Neuron (in vitro differentiated cells): ENCODE results near the gene SLC6A18.

Experiments
- H2AFZ ChIP-seq: one replicate; pipeline ENCODE4 v1.6.1; 2013; ENCODE audit warnings: low read depth, mild to moderate bottlenecking, inconsistent platforms, low read length, moderate library complexity
- H3K27me3 ChIP-seq: one replicate; pipeline ENCODE4 v1.6.1; 2013; ENCODE audit warnings: low read length; ENCODE audit not compliant: insufficient read depth
- H3K36me3 ChIP-seq: one replicate; pipeline ENCODE4 v1.6.1; 2013; ENCODE audit warnings: low read length; ENCODE audit not compliant: insufficient read depth
- H3K4me1 ChIP-seq: one replicate; pipeline ENCODE4 v1.6.1; 2013; ENCODE audit warnings: low read length; ENCODE audit not compliant: insufficient read depth
- H3K4me3 ChIP-seq: 2 replicates; pipeline ENCODE4 v1.5.1; 2013; ENCODE audit warnings: mild to moderate bottlenecking, low read length, moderate library complexity
- H3K9me3 ChIP-seq: one replicate; pipeline ENCODE4 v1.6.1; 2013; ENCODE audit warnings: low read length

Gene SLC6A18

DNA sequence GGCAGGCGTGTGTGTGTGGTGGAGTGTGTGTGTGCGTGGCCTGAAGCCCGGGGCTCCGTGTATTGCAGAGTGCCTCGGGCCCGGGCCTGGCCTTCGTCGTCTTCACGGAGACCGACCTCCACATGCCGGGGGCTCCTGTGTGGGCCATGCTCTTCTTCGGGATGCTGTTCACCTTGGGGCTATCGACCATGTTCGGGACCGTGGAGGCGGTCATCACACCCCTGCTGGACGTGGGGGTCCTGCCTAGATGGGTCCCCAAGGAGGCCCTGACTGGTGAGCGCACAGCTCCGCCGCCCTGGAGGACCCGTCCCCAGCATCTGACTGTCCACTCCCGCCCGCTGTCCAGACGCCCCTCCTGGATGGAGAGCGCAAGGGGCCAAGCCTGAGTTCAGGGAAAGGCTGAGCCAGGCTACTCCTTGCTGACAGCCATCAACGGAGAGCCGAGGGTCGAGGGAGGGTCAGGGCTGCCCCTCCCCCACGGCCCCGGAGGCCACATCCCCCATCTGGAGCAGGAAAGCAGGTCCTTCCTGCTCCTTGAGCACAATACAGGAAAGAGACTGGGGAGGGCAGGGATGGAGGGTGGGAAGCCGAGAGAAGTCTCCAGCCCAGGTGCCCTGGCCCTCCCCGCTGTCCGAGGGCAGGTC lies 18.4 kb downstream of the SLC6A18 start:
- no peaks in the 10 kb centered on the region for H3K36me3 ChIP-seq
- H3K4me3 ChIP-seq, result no peak overlapping the region
- no peaks in the 10 kb centered on the region for H3K4me1 ChIP-seq
- no peaks in the 10 kb centered on the region for H3K9me3 ChIP-seq
- H2AFZ ChIP-seq, result no peak overlapping the region
- H3K27me3 ChIP-seq, result peaks cover 18% of the 10 kb centered on the region

- Histone ChIP-seq H3K4me1 (no peaks in the 10 kb centered on the region), H3K36me3 (no peaks in the 10 kb centered on the region), H3K9me3 (no peaks in the 10 kb centered on the region), H3K27me3 (peaks cover 22% of the 10 kb centered on the region), H2AFZ (no peak overlapping the region), H3K4me3 (no peak overlapping the region)
These were observed 19.1 kb downstream of the SLC6A18 start for GRCh38 chr5:1244255-1244654.

DNA sequence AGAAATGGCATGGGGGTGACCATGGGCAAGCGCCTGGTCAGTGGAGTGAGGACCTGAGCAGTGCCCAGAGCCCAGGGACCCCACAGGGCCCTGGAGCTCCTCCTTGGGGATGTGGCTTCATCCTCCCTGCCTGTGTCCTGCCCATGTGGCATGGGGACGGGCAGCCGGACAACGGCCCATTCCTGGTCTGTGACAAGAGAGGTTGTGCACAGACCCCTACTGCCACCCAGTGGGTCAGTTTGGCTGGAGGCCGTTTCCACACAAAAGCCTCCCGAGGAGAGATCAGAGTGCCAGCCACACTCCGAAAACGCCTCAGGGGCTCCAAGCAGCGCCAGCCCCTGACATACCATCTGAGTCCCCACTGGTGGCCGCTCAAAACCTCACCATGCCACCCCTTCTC lies 19.8 kb downstream of the SLC6A18 start:
- peaks cover 30% of the 10 kb centered on the region for H3K27me3 ChIP-seq
- H3K9me3 ChIP-seq, result no peaks in the 10 kb centered on the region
- no peak overlapping the region for H3K4me3 ChIP-seq
- H3K4me1 ChIP-seq, result no peaks in the 10 kb centered on the region
- no peak overlapping the region for H2AFZ ChIP-seq
- no peaks in the 10 kb centered on the region for H3K36me3 ChIP-seq

DNA sequence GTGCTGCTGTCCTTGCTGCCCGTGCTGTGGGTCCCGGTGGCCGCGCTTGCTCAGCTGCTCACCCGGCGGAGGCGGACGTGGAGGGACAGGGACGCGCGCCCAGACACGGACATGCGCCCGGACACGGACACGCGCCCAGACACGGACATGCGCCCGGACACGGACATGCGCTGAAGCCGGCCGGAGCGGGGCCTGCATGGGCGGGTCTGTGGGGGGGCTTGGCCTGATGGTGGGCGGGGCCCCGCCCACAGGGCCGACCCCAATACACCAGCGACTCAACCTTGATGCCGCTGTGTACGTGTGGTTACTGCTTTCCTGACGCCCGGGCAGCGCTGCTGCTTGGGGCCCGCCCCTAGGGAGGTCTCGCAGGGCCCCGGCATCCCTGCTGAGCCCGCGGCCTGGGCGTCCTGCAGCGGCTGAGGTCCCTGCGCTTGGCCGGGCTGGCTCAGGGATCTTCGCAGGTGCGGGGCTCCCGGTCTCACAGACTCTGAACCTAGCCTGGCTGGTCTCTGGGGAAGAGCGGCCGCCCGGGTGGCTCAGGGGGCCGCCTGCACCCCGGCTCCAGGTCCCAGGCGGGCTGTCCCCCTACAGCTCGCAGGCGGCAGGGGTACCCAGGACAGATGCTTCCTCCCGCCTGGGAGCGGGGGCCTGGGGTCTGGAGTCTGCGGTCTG lies 20.9 kb downstream of the SLC6A18 start:
- Histone ChIP-seq H2AFZ (no peak overlapping the region), H3K4me3 (no peak overlapping the region), H3K36me3 (no peaks in the 10 kb centered on the region)

GRCh38 chr5:1246711-1247431 lies 21.7 kb downstream of the SLC6A18 start:
- Histone ChIP-seq H2AFZ (no peak overlapping the region), H3K36me3 (no peaks in the 10 kb centered on the region), H3K4me1 (no peaks in the 10 kb centered on the region), H3K9me3 (no peaks in the 10 kb centered on the region), H3K4me3 (no peak overlapping the region), H3K27me3 (peaks cover 32% of the 10 kb centered on the region)

More for the DNA sequence above, 20.9 kb downstream of the SLC6A18 start:
- peaks cover 36% of the 10 kb centered on the region for H3K27me3 ChIP-seq
- H3K4me1 ChIP-seq, result no peaks in the 10 kb centered on the region
- no peaks in the 10 kb centered on the region for H3K9me3 ChIP-seq

DNA sequence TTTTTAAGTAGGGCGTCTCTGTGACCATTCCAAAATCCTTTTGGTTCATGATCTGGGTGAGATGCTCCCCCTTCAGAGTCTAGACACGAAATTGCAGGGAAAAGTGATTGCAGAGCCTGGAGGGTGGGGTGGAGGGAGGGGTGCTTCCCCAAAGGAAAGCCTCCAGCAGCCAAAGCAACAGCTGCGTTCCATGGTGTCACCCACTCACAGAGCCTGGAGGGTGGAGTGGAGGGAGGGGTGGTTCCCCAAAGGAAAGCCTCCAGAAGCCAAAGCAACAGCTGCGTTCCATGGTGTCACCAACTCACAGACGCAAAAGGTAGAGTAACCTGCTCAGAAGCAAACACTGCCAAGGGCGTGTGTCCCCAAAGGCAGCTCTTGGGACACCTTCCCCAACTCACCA lies 22.6 kb downstream of the SLC6A18 start:
- Histone ChIP-seq H3K4me3 (no peak overlapping the region), H3K9me3 (no peaks in the 10 kb centered on the region), H3K27me3 (peaks cover 32% of the 10 kb centered on the region), H3K4me1 (no peaks in the 10 kb centered on the region), H3K36me3 (no peaks in the 10 kb centered on the region), H2AFZ (no peak overlapping the region)

GRCh38 chr5:1249366-1250280 lies 24.4 kb downstream of the SLC6A18 start:
- no peaks in the 10 kb centered on the region for H3K9me3 ChIP-seq
- no peak overlapping the region for H2AFZ ChIP-seq
- H3K36me3 ChIP-seq, result no peaks in the 10 kb centered on the region
- H3K4me1 ChIP-seq, result no peaks in the 10 kb centered on the region
- H3K4me3 ChIP-seq, result no peak overlapping the region
- peaks cover 31% of the 10 kb centered on the region for H3K27me3 ChIP-seq

DNA sequence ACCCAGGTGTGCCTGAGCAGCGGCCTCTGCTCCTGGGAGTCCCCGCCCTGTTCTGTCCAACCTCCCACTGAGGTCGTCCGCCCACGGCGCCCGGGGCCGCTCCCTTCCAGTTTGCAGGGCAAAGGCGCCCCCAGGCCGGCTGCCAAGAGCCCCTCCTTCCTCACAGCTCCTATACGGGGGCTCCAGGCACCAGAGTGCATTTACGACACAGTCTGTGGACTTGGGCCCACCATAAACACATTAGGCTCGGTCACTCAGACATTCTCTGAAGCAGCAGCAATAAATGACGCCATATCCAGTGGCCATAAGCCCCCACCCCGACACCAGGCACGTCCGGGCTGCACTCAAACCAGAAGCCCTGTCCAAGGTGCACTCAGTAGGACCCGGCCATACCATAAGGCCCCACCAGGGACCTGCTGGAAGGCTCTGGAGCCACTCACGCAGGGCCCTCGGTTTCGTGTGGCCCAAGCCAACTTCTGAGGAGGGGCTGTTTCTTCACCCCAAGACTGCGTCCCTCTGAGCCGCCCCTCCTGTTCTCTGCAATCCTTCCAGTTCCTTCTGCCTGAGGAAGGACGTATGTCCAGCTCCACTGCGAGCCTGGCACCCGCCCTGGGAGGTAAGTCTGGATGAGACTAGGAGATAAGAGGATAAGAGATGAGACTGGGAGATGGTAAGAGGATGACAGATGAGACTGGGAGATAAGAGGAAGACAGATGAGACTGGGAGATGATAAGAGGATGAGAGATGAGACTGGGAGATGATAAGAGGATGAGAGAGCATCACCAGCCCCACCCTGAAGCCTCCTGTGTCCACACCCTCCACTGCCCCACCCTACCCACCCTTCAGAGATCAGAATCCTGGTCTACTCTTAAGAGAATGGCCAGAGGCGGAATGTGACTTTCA lies 26.7 kb downstream of the SLC6A18 start:
- H3K9me3 ChIP-seq, result no peaks in the 10 kb centered on the region
- H3K4me1 ChIP-seq, result no peaks in the 10 kb centered on the region
- H3K36me3 ChIP-seq, result no peaks in the 10 kb centered on the region
- H3K27me3 ChIP-seq, result peaks cover 46% of the 10 kb centered on the region
- no peak overlapping the region for H2AFZ ChIP-seq
- H3K4me3 ChIP-seq, result no peak overlapping the region

DNA sequence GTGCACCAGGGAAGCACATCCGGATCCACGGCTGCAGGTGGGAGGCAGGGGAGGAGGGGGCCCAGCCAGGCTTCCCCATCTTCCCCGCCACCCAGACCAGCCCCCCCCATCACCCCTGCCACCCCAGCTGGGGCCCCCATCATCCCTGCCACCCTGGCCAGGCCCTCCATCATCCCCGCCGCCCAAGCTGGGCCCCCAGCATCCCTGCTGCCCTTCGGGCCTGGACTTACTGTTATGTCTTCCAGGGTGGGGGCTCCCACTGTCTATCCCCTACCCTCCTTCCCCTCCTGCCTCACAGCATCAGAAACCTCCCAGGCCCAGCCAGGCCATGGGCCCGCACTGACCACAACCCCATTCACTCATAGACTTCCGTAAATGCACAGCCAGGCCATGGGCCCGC lies 27.5 kb downstream of the SLC6A18 start:
- H3K4me1 ChIP-seq, result no peaks in the 10 kb centered on the region
- no peak overlapping the region for H2AFZ ChIP-seq
- H3K27me3 ChIP-seq, result peaks cover 40% of the 10 kb centered on the region
- no peaks in the 10 kb centered on the region for H3K36me3 ChIP-seq
- no peaks in the 10 kb centered on the region for H3K9me3 ChIP-seq
- H3K4me3 ChIP-seq, result no peak overlapping the region

DNA sequence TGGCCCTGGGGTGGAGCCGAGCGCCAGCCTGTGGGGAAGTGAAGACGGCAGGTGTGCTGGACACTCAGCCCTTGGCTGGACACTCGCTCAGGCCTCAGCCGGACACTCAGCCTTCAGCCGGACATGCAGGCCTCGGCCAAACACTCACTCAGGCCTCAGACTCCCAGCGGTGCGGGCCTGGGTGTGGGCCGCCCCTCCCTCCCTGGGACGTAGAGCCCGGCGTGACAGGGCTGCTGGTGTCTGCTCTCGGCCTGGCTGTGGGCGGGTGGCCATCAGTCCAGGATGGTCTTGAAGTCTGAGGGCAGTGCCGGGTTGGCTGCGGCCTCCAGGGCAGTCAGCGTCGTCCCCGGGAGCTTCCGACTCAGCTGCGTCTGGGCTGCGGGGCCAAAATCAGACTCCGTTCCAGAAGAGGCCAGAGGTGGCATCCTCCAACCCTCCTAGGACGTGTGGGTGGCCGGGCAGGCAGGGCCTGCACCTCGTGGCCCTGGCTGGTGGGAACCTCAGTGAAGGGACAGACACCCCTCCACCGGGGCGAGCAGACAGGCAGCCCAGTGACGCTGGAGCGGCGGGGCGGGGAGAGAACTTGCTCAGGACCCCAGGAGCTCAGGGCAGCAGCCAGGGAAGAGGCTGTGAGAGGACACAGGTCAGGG lies 28.4 kb downstream of the SLC6A18 start:
- no peak overlapping the region for H2AFZ ChIP-seq
- peaks cover 43% of the 10 kb centered on the region for H3K27me3 ChIP-seq
- H3K4me3 ChIP-seq, result no peak overlapping the region
- H3K9me3 ChIP-seq, result no peaks in the 10 kb centered on the region
- no peaks in the 10 kb centered on the region for H3K4me1 ChIP-seq
- no peaks in the 10 kb centered on the region for H3K36me3 ChIP-seq

DNA sequence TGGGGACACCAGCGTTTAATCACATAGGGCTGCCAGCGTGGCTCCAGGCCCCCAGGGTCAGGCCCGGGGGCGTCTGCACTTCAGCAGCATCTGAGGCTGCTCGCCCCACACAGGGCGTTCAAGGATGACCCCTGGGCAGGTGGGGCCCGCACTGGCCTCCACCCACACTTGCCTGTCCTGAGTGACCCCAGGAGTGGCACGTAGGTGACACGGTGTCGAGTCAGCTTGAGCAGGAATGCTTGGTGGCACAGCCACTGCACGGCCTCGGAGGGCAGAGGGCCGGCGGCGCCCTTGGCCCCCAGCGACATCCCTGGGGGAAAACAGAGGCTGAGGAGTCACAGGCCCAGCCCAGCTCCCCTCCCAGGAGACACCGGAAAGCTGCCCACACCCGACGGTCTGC lies 29.0 kb downstream of the SLC6A18 start:
- Histone ChIP-seq H3K4me1 (no peaks in the 10 kb centered on the region), H3K9me3 (no peaks in the 10 kb centered on the region), H3K36me3 (no peaks in the 10 kb centered on the region), H3K4me3 (no peak overlapping the region), H3K27me3 (peaks cover 37% of the 10 kb centered on the region), H2AFZ (no peak overlapping the region)
